ENCODE measurements around the gene BMPER.
"Not testable (repeated sequence)": the region's sequence is repeated elsewhere in the genome, so short reads cannot be mapped to it uniquely, and the experiment has no call there.

The BMPER gene

DNA sequence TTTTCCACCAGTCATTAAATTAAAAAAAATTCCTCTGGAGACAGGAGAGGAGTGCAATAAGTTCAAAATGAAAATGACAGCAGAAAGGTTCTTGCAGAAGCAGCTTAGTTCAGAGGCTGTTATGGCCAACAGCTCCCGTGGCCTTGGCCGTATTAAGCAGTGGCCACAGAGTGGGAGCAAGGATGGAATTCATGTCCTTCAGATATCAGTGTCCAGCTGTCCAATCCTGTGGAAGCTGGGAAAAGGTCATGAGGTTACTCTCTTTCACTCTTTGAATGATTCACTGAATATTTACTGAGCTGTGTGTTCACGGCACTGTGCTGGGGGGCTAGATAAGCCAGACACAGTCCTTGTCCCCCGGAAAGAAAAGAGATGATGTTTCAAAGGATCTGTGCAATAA is 231.8 kb downstream of the BMPER start:
- no peak for DNase-seq (ENCODE audit: low spot score)

DNA sequence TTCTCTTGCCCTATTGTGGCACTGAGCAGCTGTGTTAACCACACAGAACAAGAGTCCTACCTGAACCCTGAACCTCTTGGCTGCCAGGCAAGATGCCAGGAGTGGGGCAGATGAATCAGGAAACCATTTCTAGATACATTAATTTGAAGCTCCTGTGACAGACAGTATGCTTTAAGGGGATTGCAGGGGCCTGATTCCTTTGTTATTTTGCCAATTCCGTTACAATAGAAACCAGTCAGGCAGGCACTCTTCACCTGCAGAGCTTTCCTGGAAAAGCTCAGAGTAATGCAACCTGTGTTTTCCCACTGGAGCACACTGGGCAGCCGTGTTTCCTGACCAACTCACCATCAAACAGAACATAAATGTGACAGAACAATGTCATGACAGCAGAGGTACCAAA is 233.1 kb downstream of the BMPER start:
- no peak for DNase-seq (ENCODE audit: low spot score)

GRCh38 chr7:34139086-34139485 is 233.7 kb downstream of the BMPER start:
- no peak for DNase-seq (ENCODE audit: low spot score)

DNA sequence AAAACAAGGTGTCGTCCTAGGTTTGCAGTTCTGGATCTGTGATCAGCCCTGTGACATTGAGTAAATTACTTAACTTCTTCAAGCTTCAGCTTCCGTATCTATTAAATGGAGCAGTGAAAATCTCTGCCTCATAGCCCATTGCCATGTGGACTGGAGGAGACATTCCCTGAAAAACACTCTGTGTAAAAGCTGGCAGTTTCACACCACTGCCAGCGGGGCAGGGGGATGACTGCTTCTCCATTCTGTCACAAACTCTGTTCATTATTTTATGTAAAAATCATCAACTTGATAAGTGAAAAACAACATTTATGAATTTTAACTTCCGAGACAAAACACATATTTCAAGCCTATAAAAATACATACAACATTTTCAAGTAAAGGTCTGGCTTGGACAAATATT is 234.7 kb downstream of the BMPER start:
- no peak for DNase-seq (ENCODE audit: low spot score)

DNA sequence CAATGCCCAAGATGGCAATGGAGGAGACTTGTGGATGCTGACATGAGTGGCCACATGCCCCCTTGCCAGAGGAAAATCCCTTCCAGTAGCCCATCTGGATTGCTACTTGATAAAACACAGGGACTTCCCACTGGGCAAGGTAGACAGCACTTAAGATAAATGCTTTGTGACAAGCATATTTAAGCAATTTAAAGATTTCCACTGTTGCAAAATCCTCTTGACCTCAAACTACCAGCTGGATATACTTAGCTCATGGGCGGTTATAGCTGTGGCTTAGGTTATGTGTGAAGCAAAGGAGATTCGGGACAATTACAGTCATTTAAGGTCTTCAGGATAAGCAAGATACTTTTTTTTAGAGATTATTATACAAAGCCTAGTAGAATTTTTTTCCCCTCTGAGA is 238.1 kb downstream of the BMPER start:
- DNase-seq (ENCODE audit: low spot score) = no peak

DNA sequence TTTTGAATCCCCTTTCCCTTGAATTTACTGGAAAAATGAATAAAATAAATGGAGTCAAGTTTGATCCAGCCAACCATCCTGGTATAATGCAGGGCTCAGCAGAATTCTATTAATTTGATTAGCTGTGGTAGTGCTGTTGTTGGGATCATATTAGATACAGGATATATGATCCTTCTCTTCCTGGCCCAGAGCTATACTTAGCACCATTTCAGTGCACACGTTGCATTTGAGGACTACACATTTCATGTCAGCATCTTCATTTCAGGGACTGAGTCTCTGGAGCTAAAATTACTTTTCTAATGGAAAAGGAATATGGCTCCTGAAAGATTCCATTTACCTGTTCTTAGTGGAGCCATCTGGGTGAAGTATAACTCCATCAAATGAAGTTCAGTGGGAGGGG is 240.3 kb downstream of the BMPER start:
- DNase-seq (ENCODE audit: low spot score) = no peak

DNA sequence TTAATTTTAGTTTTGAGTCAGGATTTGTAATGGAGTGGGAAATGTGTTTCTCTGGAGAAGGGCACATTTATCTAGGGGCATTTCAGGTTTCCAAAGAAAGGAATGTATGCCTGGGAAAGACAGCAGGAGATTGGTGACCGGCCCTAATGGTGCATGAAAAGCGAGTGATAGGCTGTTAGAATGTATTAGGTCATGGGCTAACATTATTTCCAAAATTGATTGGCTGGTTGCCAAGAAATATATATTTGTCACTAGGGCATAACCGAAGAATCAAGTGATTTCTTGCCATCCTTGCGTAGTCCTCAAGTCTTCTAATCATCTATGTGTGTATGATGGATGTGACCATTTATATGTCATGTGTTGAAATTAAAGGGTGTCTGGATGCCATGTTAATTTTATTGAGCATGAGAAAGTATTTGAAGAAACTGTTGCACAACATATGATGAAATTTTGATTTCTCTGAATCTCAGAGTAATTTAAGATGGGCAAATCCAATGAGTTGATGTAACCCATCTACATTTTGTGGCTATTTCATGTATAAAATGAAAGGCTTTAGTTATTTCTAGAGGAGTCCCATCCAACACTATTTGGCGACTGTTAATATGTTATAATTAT is 248.4 kb downstream of the BMPER start:
- no peak for DNase-seq (ENCODE audit: low spot score)

DNA sequence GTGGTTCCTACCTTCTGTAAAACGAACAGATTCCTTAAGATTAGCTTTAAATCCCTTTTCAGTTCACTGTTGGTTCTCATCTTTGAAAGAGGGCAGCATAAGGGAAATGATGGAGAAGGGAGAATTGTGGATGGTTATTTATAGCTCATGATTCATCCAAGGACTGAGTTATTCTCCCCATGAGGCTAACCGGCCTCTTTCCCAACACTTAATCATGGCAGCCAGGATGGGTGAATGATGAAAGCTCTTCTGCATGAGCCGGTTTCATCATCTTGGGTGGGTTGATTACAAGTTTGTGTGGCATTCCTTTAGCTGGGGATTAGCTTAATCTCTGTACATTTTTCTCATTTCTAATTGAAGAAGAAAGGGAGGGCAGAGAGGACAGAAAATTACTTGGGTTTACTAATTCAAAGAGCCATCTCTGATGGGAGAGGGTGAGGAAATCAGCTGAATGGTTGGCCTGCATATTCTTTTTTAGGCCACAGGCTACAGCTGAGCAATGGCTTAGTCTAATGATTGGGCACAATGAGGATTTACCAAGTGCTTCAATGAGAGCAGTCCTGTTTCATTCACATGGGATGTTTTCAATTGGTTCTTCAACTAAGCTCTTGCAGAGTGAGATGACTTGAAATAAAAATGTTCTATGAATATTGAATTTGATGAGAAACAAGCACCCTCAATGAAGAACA is 250.0 kb downstream of the BMPER start:
- no peak for DNase-seq (ENCODE audit: low spot score)

GRCh38 chr7:34156336-34156735 is 251.0 kb downstream of the BMPER start:
- DNase-seq (ENCODE audit: low spot score) = peak; percentile 63

GRCh38 chr7:34157137-34157536 is 251.8 kb downstream of the BMPER start:
- no peak for DNase-seq (ENCODE audit: low spot score)

GRCh38 chr7:34158368-34159153 is 253.2 kb downstream of the BMPER start:
- DNase-seq (ENCODE audit: low spot score) = no peak

DNA sequence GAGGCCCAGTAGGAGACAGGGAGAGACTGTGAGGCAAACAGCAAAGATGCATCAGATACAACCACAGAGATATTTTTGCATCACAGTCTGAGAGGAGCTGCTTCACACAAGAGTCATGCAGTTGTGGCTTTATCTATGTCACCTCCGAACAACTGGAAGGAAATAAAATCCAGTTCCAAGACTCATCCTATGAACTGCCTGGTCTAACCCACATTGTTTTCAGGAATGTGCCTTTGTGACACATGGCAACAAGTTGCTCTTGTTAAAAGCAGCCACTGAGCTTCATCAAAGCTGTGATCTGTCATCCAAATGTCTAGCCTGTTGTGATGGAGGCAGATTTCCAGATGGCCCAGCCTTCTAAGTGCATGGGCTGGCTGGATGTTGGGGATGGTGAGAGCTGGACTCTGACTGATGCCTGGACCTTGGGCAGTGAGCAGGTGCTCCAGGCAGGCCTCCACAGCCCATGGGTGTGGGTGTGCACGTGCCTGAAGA is 255.0 kb downstream of the BMPER start:
- no peak for DNase-seq (ENCODE audit: low spot score)

- DNase-seq (ENCODE audit: low spot score) = no peak
These were observed 256.8 kb downstream of the BMPER start for GRCh38 chr7:34162027-34162565.

DNA sequence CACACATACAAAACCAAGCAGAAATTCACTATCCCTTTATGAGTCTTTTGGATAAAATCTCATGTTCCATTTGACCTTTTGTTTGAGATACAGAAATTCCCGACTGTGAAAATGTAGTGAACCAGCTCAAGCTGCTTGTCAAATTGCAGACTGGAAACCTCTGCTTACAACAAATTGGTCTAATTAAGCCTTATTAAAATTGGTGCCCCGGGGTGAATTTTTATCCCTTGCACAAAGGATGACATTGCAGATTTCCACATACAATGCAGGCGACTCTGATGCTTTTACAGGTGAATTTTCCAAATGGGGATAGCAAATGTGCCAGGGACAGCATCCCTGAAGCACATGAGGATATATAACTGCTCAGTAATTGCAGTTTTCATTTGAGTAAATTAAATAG is 257.3 kb downstream of the BMPER start:
- no peak for DNase-seq (ENCODE audit: low spot score)

DNA sequence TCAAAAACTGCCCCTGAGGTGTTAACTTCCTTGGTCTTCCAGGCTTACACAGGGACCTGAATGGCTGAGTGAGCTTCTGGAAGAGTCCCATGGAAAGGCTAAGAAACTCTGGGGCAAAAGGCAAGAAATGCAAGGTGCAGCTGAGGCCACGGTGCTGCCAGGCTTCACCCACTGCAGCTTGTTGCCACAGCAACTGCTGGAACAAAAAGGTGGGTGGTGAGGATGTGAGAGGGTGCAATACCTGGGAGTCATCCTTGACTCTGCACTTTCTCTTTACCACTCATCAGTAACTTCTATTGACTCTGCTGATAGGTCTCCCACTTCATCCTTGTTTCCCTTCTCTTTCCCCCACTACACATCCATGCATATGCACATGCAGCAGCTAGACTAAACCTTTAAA is 258.6 kb downstream of the BMPER start:
- DNase-seq (ENCODE audit: low spot score) = peak; percentile 70

GRCh38 chr7:34165466-34165865 is 260.1 kb downstream of the BMPER start:
- no peak for DNase-seq (ENCODE audit: low spot score)

- no peak for DNase-seq (ENCODE audit: low spot score)
These were observed 260.7 kb downstream of the BMPER start for GRCh38 chr7:34165927-34166550.

DNA sequence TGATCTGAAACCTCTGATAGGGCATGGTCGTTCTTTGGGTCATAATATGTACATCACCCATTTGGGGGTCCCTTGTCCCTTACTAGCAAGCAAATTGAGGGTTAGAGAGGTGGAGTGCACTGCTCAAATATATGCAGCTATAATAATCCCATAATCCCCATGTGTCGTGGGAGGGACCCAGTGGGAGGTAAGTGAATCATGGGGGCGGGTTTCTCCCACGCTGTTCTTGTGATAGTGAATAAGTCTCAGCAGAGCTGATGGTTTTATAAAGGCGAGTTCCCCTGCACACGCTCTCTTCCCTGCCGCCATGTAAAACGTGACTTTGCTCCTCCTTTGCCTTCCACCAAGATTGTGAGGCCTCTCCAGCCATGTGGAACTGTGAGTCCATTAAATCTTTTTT is 262.7 kb downstream of the BMPER start:
- DNase-seq (ENCODE audit: low spot score) = no peak

- DNase-seq (ENCODE audit: low spot score) = not testable (repeated sequence)
These were observed 269.6 kb downstream of the BMPER start for GRCh38 chr7:34174688-34175616.

- no peak for DNase-seq (ENCODE audit: low spot score)
These were observed 270.5 kb downstream of the BMPER start for GRCh38 chr7:34175837-34176236.

DNA sequence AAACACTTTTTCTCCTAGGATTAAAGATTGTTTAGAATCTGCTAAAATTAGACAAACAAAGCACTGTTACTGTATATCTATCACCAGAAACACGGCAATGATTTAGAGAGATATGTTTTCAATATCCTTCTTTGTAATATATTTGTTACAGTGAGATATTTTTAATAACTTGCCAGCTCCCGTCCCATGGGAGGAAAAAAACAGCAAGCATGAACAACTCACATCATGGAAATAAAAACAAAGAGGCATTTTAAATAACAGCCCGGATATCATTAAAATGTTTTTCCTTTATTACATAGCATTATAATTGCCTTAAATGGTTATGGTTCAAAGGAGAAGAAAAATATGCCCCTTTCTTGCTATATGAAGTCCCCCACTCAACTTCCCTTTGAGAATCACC is 272.1 kb downstream of the BMPER start:
- no peak for DNase-seq (ENCODE audit: low spot score)
